Kasumi-1 (cell line): ENCODE data around the gene ITGB3BP.
"Not testable (repeated sequence)": the region's sequence is repeated elsewhere in the genome, so short reads cannot be mapped to it uniquely, and the experiment has no call there.

ENCODE experiments used
- DNase-seq, 2 experiments: peaks; one replicate each; lab custom pipeline; 2025; lab: John Stamatoyannopoulos, UW

The ITGB3BP gene

DNA sequence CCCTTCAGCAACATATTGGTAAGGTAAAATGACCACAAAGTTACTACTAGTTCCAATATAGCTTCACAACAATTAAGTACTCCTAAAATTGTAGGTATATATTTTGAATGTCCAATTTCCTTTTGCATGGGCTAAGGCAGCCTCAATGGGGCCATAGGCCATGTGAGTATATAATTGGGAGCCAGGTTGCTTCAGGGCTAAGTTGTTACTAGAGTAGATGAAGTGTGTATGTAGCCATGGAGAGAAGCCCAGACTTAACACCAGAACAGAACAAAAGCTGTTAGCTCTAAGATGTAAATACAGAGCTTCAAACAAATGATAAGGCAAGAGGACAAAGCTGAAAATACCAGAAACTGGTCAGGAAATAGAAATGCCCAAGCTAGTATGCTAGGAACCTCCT, 16.2 kb downstream of the ITGB3BP start:
- no peak for DNase-seq

DNA sequence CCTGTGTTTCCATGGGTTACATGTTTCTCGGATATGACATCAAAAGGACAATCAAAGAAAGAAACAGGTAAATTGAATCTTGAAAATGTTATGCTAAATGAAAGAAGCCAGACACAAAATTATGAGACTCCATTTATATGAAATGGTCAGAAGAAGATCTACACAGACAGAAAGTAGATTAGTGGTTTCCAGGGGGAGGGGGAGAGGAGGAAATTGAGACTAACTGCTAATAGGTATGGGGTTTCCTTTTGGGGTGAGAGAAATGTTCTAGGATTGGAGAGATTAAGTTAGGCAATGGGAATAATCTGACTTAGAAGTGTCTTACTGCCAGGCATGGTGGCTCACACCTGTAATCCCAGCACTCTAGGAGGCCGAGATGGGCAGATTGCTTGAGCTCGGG, 21.8 kb downstream of the ITGB3BP start:
- no peak for DNase-seq

DNA sequence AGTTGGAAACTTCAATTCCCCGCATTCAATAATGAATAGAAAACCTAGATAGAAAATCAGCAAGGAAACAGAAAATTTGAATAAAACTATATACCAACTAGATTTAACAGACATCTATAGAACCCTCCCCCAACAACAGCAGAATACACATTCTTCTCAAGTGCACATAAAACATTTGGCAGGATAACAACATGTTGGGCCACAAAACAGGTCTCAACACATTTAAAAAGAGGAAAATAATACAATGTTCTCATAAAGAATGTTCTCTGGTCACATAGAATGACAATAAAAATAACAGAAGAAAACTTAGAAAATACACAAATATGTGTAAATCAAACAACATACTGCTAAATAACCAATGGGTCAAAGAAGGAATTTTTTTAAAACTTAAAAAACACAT, 24.9 kb downstream of the ITGB3BP start:
- DNase-seq, result no peak

DNA sequence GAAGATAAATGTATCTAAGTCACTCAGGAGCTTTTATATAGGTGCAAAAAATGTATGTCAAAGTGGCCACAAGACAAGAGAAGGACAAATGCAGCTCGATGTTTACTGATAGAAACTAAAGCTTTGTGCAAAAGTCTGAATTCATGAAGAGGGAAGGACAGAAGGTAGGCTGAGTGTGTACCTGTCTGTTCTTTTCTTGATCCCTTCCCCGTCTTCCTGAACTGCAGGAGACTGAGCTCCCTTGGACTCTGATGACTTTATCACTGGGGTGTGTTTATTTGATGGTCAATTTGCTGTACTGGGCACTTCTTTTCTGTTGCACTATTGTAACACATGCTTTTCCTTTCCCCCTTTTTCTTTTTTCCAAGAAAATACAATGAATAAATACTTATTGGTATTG, 25.4 kb downstream of the ITGB3BP start:
- no peak for DNase-seq

DNA sequence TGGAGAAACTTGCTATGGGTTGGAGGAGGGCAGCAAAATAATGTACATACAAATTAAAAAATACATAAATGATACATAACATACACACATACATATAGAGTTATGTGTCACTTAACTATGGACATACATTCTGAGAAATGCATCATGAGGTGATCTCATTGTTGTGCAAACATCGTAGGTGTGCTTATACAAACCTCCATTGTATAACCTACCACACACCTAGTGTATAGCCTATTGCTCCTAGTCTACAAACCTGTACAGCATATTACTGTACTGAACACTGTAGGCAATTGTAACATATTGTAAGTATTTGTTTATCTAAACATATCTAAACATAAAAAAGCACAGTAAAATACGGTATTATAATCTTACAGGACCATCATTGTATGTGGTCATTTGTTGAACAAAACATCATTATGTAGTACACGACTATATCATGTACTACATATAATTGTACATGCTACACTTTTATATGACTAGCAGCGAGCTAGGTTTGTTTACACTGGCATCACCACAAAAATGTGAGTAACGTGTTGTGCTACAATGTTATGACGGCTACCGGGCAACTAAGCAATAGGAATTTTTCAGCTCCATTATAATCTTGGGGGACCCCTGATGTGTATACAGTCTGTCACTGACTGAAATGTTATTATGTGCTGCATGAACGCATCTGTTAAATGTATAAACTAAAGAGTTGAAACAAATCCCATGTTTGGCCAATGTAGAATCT, 35.5 kb downstream of the ITGB3BP start:
- no peak for DNase-seq

DNA sequence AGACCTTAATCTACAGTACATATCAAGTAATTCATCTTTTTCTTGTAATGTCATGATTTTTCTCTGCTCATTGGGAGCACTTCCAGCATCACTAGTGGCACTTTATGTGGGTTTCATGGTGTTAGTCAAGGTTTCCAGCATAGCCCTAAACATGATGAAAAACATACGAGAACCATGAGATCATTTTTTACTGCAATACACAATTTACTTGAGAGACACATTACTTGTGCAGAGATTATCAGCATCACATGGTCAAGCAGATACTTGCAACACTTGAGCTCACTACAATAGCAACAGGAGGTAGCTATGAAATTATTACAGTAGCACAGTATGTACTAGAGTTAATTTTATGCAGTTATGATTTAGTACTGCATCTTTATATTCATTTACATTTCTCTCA, 36.4 kb downstream of the ITGB3BP start:
- no peak for DNase-seq

DNA sequence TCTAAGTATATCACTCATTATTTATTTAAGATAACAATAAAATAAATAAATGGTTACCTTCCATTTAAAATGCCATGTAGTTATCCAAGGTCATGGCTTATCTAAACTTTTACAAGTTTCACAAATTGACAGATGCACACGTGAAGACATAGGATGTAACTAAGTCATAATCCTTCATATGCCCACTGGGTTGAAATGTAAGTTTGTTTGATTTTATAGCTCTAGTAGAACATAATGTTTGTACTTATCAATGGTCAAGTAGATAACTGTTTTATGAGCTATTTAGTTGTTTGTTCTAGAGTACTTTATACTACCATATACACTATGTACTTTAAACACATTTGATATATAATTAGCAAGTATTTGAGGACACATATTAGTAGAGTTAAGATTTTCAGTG, 43.0 kb downstream of the ITGB3BP start:
- DNase-seq, result no peak

DNA sequence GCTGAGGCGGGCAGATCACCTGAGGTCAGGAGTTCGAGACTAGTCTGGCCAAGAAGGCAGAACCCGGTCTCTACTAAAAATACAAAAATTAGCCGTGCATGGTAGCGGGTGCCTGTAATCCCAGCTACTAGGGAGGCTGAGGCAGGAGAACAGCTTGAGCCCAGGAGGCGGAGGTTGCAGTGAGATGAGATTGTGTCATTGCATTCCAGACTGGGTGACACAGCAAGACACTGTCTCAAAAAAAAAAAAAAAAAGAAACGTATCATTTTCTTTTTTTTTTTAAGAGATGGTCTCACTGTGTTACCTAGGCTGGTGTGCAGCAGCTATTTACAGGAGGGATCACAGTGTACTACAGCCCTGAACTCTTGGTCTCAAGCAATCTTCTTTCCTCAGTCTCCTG, 47.3 kb downstream of the ITGB3BP start:
- no peak for DNase-seq

DNA sequence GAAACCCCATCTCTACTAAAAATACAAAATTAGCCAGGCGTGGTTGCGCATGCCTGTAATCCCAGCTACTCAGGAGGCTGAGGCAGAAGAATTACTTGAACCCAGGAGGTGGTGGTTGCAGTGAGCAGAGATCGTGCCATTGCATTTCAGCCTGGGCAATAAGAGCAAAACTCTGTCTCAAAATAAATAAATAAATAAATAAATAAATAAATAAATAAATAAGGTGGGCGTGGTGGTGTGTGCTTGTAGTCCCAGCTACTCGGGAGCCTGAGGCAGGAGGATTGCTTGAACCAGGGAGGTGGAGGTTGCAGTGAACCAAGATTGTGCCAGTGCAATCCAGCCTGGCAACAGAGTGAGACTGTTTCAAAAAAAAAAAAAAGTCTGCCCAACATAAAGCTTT, 54.3 kb downstream of the ITGB3BP start:
- not testable (repeated sequence) for DNase-seq

DNA sequence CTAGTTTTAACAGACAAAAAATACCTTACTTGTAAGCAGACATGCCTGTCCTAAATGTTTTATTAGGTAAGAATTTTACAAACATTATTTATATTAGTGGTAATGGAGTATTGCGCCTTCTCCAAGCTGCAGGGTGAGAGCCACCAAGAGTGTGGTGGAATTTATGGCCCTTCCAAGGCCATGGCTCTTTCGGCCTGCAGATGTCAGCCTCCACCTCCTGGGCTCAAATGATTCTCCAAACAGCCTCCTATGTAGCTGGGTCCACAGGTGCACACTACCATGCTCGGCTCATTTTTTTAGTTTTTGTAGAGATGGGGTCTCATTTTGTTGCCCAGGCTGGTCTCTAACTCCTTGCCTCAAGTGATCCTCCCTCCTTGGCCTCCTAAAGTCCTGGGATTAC, 56.3 kb downstream of the ITGB3BP start:
- no peak for DNase-seq

DNA sequence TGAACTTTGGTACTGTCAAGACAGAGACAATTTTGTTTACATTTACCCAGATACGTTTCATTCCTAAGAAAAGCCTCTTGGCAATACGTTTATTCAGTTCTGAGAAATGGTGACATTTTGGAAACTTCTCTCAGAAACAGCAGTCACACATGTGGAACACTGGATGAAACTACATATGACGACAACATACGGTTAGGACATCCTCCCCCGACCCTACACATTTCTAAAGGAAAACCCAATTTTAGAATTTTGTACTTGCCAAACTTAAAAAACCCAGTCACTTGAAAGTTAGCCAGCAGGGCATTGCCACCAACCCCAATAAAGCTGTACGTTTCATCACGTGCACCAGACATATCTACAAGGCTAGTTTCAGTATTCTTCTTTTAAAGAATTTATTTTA, 56.8 kb downstream of the ITGB3BP start:
- DNase-seq, result no peak

DNA sequence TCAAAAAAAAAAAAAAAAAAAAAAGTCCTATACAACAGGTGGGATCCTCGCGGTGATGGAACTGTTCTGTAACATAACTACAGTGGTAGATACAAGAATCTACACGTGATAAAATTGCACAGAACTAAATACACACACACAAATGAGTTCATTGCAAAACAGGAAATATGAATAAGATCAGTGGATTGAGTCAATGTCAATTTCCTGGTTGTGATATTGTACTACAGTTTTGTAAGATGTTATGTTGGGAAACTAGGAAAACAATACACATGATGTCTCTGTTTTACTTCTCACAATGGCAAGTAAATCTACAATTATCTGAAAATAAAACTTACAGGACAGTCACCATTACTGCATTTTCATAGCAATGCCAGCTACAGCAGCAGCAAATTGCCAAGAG, 59.8 kb downstream of the ITGB3BP start:
- DNase-seq, result peak; percentile 28 to 40

DNA sequence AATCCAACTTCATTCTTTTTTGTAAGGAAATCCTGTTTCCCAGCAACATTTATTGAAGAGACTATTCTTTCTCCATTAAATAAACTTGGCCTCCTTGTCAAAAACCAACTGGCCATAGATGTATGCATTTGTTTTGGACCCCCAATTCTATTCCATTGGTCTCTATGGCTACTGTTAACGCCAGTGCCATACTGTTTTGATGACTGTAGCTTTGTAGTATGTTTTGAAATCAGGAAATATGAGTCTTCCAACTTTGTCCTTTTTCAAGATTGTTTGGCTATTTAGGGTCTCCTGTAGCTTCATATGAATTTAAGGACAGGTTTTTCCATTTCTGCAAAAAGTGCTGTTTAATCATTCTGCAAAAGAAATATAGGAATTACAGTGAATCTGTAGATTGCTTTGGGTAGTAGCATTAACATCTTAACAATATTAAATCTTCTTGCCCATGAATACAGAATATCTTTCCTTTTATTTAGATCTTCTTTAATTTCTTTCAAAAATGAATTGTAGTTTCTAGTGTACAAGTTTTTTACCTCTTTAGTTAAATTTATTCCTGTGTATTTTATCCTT, 61.3 kb downstream of the ITGB3BP start:
- DNase-seq, result no peak

DNA sequence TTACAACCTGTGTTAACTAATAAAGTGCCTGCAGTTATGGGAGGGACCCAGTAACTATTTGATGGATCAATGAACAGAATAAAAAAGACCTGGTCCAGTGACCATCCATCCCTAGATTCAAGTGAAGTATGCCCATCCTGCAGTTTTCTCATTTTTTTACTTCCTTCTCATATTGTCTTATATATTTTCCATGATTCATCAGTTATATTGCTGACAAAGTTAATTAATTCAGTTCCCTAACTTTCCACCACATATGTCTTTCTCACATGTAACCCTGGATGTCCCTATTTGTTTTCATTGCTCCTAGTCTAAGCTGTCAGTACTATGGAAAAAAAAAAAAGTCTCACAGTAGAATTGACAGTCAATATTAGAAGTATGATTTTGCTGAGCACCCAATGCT, 64.3 kb downstream of the ITGB3BP start:
- DNase-seq, result no peak

DNA sequence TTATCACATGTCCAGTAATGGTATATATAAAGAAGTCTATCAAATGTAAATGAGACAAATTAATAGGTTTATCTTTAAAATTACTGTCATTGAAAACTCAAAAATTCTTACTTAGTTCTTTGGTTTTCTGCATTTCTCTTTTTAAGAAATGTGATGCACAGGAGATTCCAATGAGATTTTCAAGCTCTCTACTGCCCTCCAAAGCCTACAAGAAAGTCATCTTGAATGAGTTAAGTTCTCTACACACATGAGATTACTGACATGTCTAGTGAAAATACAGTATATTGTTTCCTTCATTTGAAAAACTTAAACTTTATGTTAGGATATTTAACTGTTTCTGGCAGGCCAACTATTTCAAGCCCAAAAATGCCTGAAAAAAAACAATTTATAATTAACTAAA, 68.8 kb downstream of the ITGB3BP start:
- peak; percentile 20 to 71 for DNase-seq

DNA sequence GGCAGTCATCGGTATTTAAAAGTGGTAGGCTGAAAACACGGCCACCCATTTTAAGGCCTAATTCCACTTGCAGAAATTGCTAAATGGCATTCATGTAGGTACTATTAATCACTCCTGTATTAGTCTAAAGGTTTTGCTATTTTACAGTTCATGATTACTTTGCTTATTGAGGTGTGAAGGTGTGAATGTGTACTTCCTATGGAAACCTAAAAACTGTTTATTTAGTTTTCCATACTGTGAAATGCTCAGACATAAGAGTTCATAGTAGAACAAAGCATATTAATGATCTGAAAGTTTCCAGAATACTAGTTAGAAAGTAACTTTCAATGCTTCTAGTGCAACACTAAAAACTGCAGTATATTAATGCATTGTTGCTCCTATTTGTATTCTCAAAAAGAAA, 69.8 kb downstream of the ITGB3BP start:
- no peak for DNase-seq

DNA sequence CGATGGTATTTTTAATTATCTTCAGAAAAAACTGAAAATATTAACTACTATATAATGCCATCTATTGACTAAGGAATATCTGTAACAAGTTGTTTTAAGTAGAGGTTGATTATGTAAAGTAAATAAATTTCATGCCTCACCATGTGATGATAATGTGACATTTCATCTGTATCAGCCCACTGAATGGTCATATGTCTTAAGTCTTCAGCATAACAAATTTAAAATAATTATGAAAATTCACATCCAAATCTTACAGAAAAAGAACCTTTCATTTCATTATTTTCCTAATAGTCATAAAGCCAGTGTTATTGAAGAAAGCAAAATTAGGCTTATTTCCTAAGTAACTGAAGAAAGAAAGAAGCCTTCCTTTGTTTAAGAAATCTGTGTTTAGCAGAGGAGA, 72.6 kb downstream of the ITGB3BP start:
- DNase-seq, result no peak

DNA sequence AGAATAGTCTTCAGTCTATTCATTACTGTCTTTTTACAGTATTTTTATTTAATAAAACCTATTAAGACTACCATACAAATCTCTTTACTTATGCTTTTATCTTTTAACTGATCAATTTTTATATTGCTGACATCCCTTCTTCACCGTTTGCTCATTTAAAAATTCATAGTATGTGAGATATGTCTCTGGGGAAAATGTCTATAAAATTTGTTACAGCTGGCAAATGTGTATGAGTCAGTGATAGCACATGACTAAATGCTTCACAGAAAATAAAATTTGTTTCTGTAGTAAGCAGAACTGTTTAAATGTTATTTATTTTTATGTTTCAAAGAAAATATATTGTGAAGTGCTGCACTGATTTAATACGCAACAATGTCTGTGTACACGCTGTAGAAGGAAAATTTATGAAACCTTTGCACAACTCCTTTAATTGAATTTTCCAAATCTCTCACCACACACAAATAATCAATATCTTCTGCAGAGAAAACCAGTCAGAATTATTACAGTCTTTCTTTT, 74.2 kb downstream of the ITGB3BP start:
- no peak for DNase-seq

DNA sequence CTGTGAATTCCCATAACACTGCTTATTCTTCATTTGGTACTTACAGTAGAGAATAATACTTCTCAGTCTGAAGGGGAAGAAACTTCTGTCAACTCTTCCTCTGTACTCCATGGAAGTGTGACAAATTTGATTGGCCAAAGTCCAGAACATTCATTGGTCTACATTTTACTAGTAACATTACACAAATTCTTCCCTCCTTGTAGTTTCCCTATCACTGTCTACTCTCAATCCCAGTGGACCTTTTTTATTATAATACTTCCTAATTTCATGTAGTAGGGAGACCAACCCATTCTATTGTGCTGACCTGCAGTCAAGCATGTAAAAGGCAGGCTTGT, 80.9 kb downstream of the ITGB3BP start:
- DNase-seq, result no peak

DNA sequence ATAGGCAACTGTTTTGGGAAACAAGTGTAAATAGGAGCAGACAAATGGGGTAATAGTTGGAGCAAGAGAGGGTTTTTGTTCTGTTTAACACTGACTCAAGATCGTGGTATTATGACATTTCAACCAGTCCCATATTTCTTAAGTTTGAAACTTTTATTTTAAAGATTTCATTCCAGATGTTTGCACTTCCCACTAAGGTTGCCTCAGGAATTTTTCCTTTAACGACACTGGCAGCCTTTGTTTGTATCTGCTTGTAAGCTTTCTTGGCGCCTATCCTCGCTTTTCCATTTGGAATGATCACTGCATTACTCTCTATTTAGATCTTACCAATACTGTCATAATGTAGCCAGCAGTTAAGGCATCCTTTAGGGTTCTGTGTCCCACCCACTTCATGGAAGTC, 87.9 kb downstream of the ITGB3BP start:
- no peak for DNase-seq

DNA sequence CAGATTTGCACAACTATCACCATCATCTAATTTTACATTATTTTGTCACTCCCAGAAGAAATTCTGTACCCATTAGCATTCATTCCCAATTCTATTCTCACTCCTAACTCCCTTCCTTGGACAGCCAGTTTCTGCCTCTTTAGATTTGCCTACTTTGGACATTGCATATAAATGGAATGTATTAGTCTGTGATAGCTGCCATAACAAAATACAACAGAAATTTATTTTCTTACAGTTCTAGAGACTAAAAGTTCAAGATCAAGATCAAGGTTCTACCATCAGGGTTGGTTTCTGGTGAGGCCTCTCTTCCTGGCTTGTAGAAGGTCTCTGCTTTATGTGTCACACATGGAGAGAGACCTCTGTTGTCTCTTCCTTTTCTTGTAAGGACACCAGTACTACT, 93.7 kb downstream of the ITGB3BP start:
- DNase-seq, result no peak

DNA sequence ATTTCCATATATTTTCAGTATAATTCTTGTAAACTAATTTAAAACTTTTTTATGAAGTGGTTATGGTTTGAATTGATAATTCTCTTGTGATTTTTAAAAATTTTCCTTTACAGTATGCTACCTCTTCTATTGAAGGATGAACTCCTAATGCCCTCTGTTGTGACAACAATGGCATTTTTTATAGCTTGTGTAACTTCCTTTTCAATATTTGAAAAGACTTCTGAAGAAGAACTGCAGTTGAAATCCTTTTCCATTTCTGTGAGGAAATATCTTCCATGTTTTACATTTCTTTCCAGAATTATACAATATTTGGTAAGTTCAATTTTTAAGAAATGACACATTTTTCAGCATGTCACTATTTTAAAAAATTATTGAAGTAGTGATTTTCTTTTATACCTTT, 94.2 kb downstream of the ITGB3BP start:
- no peak for DNase-seq

DNA sequence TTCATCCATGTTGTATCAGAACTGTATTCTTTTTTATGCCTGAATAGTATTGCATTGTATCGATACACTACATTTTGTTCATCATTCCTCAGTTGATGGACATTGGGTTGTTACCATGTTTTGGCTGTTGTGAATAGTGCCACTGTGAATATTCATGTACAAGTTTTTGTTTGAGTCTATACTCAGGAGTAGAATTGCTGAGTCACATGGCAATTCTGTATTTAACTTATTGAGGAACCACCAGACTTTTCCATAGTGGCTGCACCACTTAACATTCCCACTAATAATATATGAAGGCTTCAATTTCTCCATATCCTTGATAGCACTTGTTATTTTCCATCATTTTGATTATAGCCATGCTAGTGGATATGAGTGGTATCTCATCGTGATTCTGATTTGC, 99.4 kb downstream of the ITGB3BP start:
- DNase-seq, result no peak

DNA sequence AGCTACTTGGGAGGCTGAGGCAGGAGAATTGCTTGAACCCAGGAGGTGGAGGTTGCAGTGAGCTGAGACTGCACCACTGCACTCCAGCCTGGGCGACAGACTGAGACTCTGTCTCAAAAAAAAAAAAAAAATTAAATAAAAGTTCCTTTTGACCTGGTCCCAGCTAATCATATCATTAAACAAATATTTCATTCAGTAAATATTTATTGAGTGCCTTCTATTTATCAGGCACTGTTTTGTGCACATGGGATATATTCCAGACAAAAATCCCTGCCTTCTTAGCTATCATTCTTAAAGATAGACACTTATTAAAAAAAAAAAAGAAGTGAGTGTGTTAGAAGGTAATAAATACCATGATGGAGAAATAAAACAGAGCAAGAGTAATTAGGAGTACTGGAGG, 102.3 kb downstream of the ITGB3BP start:
- DNase-seq, result not testable (repeated sequence)
